ENCODE results near the gene SMR3B.

DNA sequence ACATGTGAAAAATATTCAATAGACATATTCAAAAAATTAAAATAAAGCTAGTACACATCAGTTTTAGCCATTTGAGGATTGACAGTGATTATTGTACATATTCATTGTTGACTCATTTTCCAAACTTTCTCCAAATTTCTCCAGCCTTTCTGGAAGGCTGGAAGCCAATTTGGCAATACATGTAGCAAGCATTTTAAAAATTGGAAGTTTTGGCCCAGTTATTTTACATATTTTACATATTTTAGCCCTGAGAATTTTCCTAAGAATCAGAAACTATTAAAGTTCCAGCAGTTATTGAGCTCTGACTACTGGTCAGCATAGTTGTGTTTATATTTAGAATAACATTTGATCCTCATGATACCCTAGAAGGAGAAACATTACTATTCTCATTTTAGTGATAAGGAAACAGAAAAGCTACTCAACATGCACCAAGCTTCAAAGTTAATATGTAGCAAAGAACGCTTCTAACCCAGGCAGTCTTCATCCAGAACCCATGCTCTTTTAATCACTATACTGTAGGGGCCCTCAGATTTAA, 45.0 kb upstream of the SMR3B start:
- TF ChIP-seq, protein P1, sequence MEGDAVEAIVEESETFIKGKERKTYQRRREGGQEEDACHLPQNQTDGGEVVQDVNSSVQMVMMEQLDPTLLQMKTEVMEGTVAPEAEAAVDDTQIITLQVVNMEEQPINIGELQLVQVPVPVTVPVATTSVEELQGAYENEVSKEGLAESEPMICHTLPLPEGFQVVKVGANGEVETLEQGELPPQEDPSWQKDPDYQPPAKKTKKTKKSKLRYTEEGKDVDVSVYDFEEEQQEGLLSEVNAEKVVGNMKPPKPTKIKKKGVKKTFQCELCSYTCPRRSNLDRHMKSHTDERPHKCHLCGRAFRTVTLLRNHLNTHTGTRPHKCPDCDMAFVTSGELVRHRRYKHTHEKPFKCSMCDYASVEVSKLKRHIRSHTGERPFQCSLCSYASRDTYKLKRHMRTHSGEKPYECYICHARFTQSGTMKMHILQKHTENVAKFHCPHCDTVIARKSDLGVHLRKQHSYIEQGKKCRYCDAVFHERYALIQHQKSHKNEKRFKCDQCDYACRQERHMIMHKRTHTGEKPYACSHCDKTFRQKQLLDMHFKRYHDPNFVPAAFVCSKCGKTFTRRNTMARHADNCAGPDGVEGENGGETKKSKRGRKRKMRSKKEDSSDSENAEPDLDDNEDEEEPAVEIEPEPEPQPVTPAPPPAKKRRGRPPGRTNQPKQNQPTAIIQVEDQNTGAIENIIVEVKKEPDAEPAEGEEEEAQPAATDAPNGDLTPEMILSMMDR (IDR thresholded peaks at IDR 0.05), result no peak
- no peak for TF ChIP-seq EZH2 (IDR thresholded peaks at IDR 0.05)
